Neutrophil (primary cell): ENCODE results near the gene MCM3.

Experiments used
- H3K27ac ChIP-seq: fragments of 200-600 bp; sonication (generic); 2 replicates; pipeline ENCODE4 v1.5.1; 2016; ENCODE audit warnings: mild to moderate bottlenecking, moderate library complexity
- H3K27me3 ChIP-seq: fragments of 200-600 bp; sonication (generic); 2 replicates; pipeline ENCODE4 v1.6.0; 2016; ENCODE audit warnings: mild to moderate bottlenecking
- H3K36me3 ChIP-seq: fragments of 200-600 bp; sonication (generic); 2 replicates; pipeline ENCODE4 v1.5.1; 2017
- H3K4me1 ChIP-seq, 2 experiments: fragments of 200-600 bp in 1 of 2; sonication (generic) in 1 of 2; 1 replicate in 1 of 2; 2 replicates in 1 of 2; pipeline versions ENCODE4 v1.5.1 to v1.6.1; 2013 to 2016; ENCODE audit warnings: low read depth in 1 of 2, low read length in 1 of 2, mild to moderate bottlenecking in 1 of 2, moderate library complexity in 1 of 2; ENCODE audit not compliant: control insufficient read depth in 1 of 2, insufficient read depth in 1 of 2
- H3K4me3 ChIP-seq, 2 experiments: fragments of 200-600 bp in 1 of 2; sonication (generic) in 1 of 2; 1 replicate in 1 of 2; 2 replicates in 1 of 2; pipeline ENCODE4 v1.5.1; 2013 to 2016; ENCODE audit warnings: low read depth in 1 of 2, low read length in 1 of 2, mild to moderate bottlenecking in 1 of 2, moderate library complexity in 1 of 2
- H3K9me3 ChIP-seq: fragments of 200-600 bp; sonication (generic); 2 replicates; pipeline ENCODE4 v1.5.1; 2016
- CTCF ChIP-seq: fragments of 200-600 bp; sonication (generic); IDR thresholded peaks from 2 replicates; pipeline ENCODE4 v1.5.1; 2016; ENCODE audit warnings: antibody characterized with exemption

Gene MCM3

GRCh38 chr6:52288216-52288615 is 3.7 kb upstream of the MCM3 start:
- Histone ChIP-seq H3K27me3 (no peaks in the 10 kb centered on the region), H3K4me1 (peaks cover 15 to 23% of the 10 kb centered on the region in 2 experiments), H3K9me3 (no peaks in the 10 kb centered on the region), H3K36me3 (no peaks in the 10 kb centered on the region), H3K4me3 (no peak overlapping the region), H3K27ac (no peak overlapping the region)
- no peak for TF ChIP-seq CTCF

DNA sequence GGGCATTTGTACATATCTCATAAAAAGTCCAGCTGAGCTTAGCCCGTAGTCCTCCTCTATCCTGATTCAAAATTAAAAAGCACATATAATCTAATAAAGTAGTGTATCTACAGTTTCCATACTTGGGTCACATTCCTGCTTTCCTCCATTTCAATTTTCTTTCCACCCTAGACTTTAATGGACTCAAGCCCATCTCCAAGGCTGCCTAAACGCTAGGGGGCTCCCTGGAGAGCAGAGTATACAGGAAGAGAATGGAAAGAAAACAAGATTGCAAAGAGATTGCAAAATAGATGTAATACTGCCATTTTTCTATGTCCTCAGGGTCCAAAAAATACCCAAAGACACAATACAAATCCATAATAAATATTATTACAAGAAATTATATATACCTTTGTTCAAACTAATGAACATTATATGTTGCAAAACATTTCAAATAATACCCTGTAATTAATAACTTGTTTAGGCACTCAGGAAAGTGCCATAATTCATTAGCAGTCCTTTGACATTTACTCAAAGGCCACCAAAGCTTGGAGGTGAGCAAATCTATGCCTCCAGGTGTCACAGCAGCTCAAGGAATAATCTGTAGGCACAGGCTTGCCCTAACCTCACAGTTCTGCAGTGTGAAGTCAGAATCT is 2.4 kb upstream of the MCM3 start:
- Histone ChIP-seq H3K9me3 (no peaks in the 10 kb centered on the region), H3K27ac (no peak overlapping the region)
- TF ChIP-seq CTCF: no peak

DNA sequence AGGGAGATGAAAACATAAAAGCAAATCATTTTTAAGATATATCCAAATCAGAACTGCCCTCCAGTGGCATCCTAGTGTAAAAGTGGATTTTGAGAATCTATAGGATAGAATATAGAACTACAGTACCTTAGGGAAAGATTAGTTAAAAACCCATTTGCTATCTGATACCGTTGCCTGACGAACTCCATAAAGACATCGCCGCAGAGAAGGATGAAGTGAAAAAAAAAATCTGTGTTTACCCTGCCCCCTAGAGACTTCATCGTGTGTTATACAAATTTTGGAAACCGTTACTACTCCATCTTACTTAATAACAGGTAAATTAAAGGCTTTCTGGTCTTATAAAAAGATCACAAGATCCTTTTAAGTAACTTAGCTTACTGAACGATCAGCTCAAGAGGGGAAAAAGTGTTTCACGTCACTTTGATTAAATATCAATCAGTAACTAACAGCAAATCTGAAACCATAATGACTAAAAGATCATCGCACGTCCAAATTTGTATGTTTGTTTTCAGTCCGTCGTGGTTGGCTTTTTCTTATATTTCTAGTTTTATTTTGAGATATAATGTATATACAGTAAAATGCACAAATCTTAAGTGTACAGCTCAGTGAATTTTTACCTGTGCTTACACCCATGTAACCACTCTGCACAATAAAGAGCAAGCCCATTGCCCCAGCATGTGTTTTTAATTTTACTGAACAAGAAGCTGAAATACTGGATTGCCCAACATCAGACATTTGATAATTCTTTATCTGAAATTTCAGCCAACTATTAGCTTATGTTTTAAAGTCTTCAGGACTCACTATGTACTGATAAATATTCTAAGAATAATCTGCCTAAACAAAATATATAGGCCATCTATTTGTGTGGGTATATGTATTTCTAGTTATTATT is 881 bp upstream of the MCM3 start:
- no peaks in the 10 kb centered on the region for H3K9me3 ChIP-seq
- no peak for TF ChIP-seq CTCF
- peak overlapping the region; percentile 49 for H3K27ac ChIP-seq
- peaks cover 15 to 23% of the 10 kb centered on the region in 2 experiments for H3K4me1 ChIP-seq
- H3K4me3 ChIP-seq: peak overlapping the region; percentile 72 to 84
- peaks cover 11% of the 10 kb centered on the region for H3K36me3 ChIP-seq
- no peaks in the 10 kb centered on the region for H3K27me3 ChIP-seq

More for the DNA sequence above, 2.4 kb upstream of the MCM3 start:
- no peaks in the 10 kb centered on the region for H3K27me3 ChIP-seq
- peaks cover 15 to 23% of the 10 kb centered on the region in 2 experiments for H3K4me1 ChIP-seq
- H3K4me3 ChIP-seq: no peak overlapping the region
- no peaks in the 10 kb centered on the region for H3K36me3 ChIP-seq

- peaks cover 15 to 23% of the 10 kb centered on the region in 2 experiments for H3K4me1 ChIP-seq
- no peak for TF ChIP-seq CTCF
- peak overlapping the region; percentile 72 to 84 for H3K4me3 ChIP-seq
- H3K27me3 ChIP-seq: no peaks in the 10 kb centered on the region
- no peaks in the 10 kb centered on the region for H3K9me3 ChIP-seq
- H3K27ac ChIP-seq: peak overlapping the region; percentile 49
- H3K36me3 ChIP-seq: peaks cover 11% of the 10 kb centered on the region
Measured at GRCh38 chr6:52284131-52284459, 447 bp downstream of the MCM3 start.

GRCh38 chr6:52283111-52283510 is 1.4 kb downstream of the MCM3 start:
- no peaks in the 10 kb centered on the region for H3K27me3 ChIP-seq
- no peak overlapping the region for H3K4me3 ChIP-seq
- peaks cover 15 to 23% of the 10 kb centered on the region in 2 experiments for H3K4me1 ChIP-seq
- no peaks in the 10 kb centered on the region for H3K9me3 ChIP-seq
- no peak overlapping the region for H3K27ac ChIP-seq
- no peak for TF ChIP-seq CTCF
- H3K36me3 ChIP-seq: peaks cover 15% of the 10 kb centered on the region
